SK-N-SH (cell line): ENCODE results near the gene CRYBG1. TPM values are rescaled to one million over a fixed set of nuclear protein-coding genes. Genes with fewer than 3 reads are reported as not detected.

Source experiments
- CTCF ChIA-PET: fragments of 300-600, 350-600 bp; formaldehyde crosslinking; extraction: SDS; loops from one replicate; lab custom pipeline; 2021; lab: Yijun Ruan, JAX
- POLR2A ChIA-PET: fragments of 350-600 bp; sonication (Branson Sonifier 250); formaldehyde crosslinking; extraction: SDS; loops from one replicate; lab custom pipeline; 2020; ENCODE audit warnings: antibody characterized with exemption, inconsistent platforms; lab: Yijun Ruan, JAX
- DNase-seq: peaks from one replicate; pipeline ENCODE4 v3.0.0; 2012
- H2AFZ ChIP-seq: fragments of 200-600 bp; sonication (generic); 2 replicates; pipeline ENCODE4 v1.8.1; 2016; ENCODE audit warnings: antibody characterized with exemption, mild to moderate bottlenecking, low read depth
- H3F3A ChIP-seq: fragments of 200-600 bp; sonication (generic); replicated peaks from 2 replicates; pipeline ENCODE3; 2016; ENCODE audit warnings: antibody characterized with exemption, mild to moderate bottlenecking; ENCODE audit not compliant: insufficient read depth
- H3K27ac ChIP-seq, 2 experiments: fragments of 200-500 bp in 1 of 2; fragments of 200-600 bp in 1 of 2; sonication (Bioruptor generic) in 1 of 2; sonication (generic), shearing (Covaris generic) in 1 of 2; 2 replicates each; pipeline versions ENCODE4 v1.5.1 to v1.6.1; 2014 to 2016; ENCODE audit warnings: low read depth in 2 of 2, inconsistent platforms in 1 of 2, low read length in 1 of 2, mild to moderate bottlenecking in 1 of 2, mixed read lengths in 1 of 2
- H3K27me3 ChIP-seq: fragments of 200-600 bp; sonication (generic), shearing (Covaris generic); 2 replicates; pipeline ENCODE4 v1.6.1; 2016; ENCODE audit warnings: mixed run types; ENCODE audit not compliant: insufficient read depth
- H3K36me3 ChIP-seq, 2 experiments: fragments of 200-500 bp in 1 of 2; fragments of 200-600 bp in 1 of 2; sonication (Bioruptor generic) in 1 of 2; sonication (generic) in 1 of 2; replicated peaks in 1 of 2; 2 replicates each; pipeline versions ENCODE3 to v1.5.1; 2014 to 2016; ENCODE audit warnings: low read length in 1 of 2, mild to moderate bottlenecking in 1 of 2; ENCODE audit not compliant: insufficient read depth in 2 of 2, control insufficient read depth in 1 of 2
- H3K4me1 ChIP-seq, 2 experiments: fragments of 200-500 bp in 1 of 2; fragments of 200-600 bp in 1 of 2; sonication (Bioruptor generic) in 1 of 2; sonication (generic), shearing (Covaris generic) in 1 of 2; 2 replicates each; pipeline versions ENCODE4 v1.5.1 to v1.6.1; 2014 to 2016; ENCODE audit warnings: low read depth in 1 of 2, low read length in 1 of 2, mixed run types in 1 of 2; ENCODE audit not compliant: insufficient read depth in 2 of 2, control insufficient read depth in 1 of 2
- H3K4me2 ChIP-seq: fragments of 200-600 bp; sonication (generic), shearing (Covaris generic); 2 replicates; pipeline ENCODE4 v1.6.1; 2017; ENCODE audit warnings: mixed run types
- H3K4me3 ChIP-seq, 2 experiments: fragments of 200-500 bp in 1 of 2; fragments of 200-600 bp in 1 of 2; sonication (Bioruptor generic) in 1 of 2; sonication (generic), shearing (Covaris generic) in 1 of 2; 2 replicates each; pipeline versions ENCODE4 v1.5.1 to v1.8.1; 2014 to 2016; ENCODE audit warnings: low read depth in 2 of 2, inconsistent platforms in 1 of 2, low read length in 1 of 2, mild to moderate bottlenecking in 1 of 2, mixed read lengths in 1 of 2, moderate library complexity in 1 of 2
- H3K79me2 ChIP-seq: fragments of 200-600 bp; sonication (generic); 2 replicates; pipeline ENCODE4 v1.8.1; 2017; ENCODE audit warnings: mild to moderate bottlenecking; ENCODE audit not compliant: insufficient read depth
- H3K9ac ChIP-seq: fragments of 200-600 bp; sonication (generic); 2 replicates; pipeline ENCODE4 v1.6.1; 2017; ENCODE audit warnings: mixed run types
- H3K9me2 ChIP-seq: fragments of 200-600 bp; sonication (generic); 2 replicates; pipeline ENCODE4 v1.6.1; 2017; ENCODE audit warnings: mixed run types
- H3K9me3 ChIP-seq: fragments of 200-600 bp; sonication (generic); 2 replicates; pipeline ENCODE4 v1.6.1; 2017; ENCODE audit warnings: mixed run types, mild to moderate bottlenecking, moderate library complexity
- H4K20me1 ChIP-seq: fragments of 200-600 bp; sonication (generic); 2 replicates; pipeline ENCODE4 v1.6.1; 2017; ENCODE audit warnings: mild to moderate bottlenecking, mixed run types; ENCODE audit not compliant: insufficient read depth
- CHD2 ChIP-seq: fragments of 150-350 bp; IDR thresholded peaks from 2 replicates; pipeline ENCODE4 v1.6.1; 2018; ENCODE audit warnings: low read length; ENCODE audit not compliant: partially characterized antibody
- CTCF ChIP-seq: fragments of 200-600 bp; sonication (generic); IDR thresholded peaks from 2 replicates; pipeline ENCODE4 v1.6.1; 2017; ENCODE audit warnings: antibody characterized with exemption, mild to moderate bottlenecking, moderate library complexity
- ELF1 ChIP-seq: IDR thresholded peaks from 2 replicates; pipeline ENCODE4 v1.4.0; 2012
- EP300 ChIP-seq, 2 experiments: IDR thresholded peaks; 2 replicates each; pipeline versions ENCODE4 v1.4.0 to v1.6.1; 2012; ENCODE audit warnings: borderline replicate concordance in 1 of 2, low read depth in 1 of 2, low read length in 1 of 2
- EZH2phosphoT487 ChIP-seq: fragments of 200-600 bp; sonication (generic); IDR thresholded peaks from 2 replicates; pipeline ENCODE4 v1.6.1; 2017; ENCODE audit warnings: low read depth, mixed run types, mild to moderate bottlenecking, antibody characterized with exemption, moderate library complexity, borderline replicate concordance
- FOSL2 ChIP-seq: IDR thresholded peaks from 2 replicates; pipeline ENCODE4 v1.4.0; 2012; ENCODE audit warnings: low read depth, mild to moderate bottlenecking, moderate library complexity, borderline replicate concordance
- FOXJ3 ChIP-seq: sonication (generic); formaldehyde crosslinking; IDR thresholded peaks from 2 replicates; pipeline ENCODE4 v1.5.1; 2020; ENCODE audit warnings: mild to moderate bottlenecking, missing genetic modification reagents
- MEF2A ChIP-seq: IDR thresholded peaks from 2 replicates; pipeline ENCODE4 v1.4.0; 2012; ENCODE audit warnings: low read depth, borderline replicate concordance
- MXI1 ChIP-seq: IDR thresholded peaks from 2 replicates; pipeline ENCODE4 v1.6.1; 2012; ENCODE audit warnings: mild to moderate bottlenecking, low read depth, low read length, improper control_type of control experiment
- NFIC ChIP-seq: IDR thresholded peaks from 2 replicates; pipeline ENCODE4 v1.4.0; 2012; ENCODE audit warnings: borderline replicate concordance
- PBX3 ChIP-seq: IDR thresholded peaks from 2 replicates; pipeline ENCODE4; 2012
- POLR2AphosphoS5 ChIP-seq: IDR thresholded peaks from 2 replicates; pipeline ENCODE4 v1.6.1; 2012; ENCODE audit warnings: low read depth, low read length
- RAD21 ChIP-seq: IDR thresholded peaks from 2 replicates; pipeline ENCODE4 v1.6.1; 2012; ENCODE audit warnings: mild to moderate bottlenecking, low read length
- RCOR1 ChIP-seq: fragments of 150-350 bp; IDR thresholded peaks from 2 replicates; pipeline ENCODE4 v1.6.1; 2017; ENCODE audit warnings: antibody characterized with exemption, low read length
- REST ChIP-seq: IDR thresholded peaks from 2 replicates; pipeline ENCODE4 v1.6.1; 2012; ENCODE audit warnings: mild to moderate bottlenecking, low read depth, low read length, moderate library complexity
- RFX5 ChIP-seq: IDR thresholded peaks from 2 replicates; pipeline ENCODE4 v1.6.1; 2012; ENCODE audit warnings: mild to moderate bottlenecking, improper control_type of control experiment, low read length
- RXRA ChIP-seq: IDR thresholded peaks from 2 replicates; pipeline ENCODE4 v1.4.0; 2012; ENCODE audit warnings: low read depth, mild to moderate bottlenecking, borderline replicate concordance
- SIN3A ChIP-seq: IDR thresholded peaks from 2 replicates; pipeline ENCODE4 v1.6.1; 2012; ENCODE audit warnings: low read depth, mild to moderate bottlenecking, low read length, moderate library complexity, borderline replicate concordance
- SMC3 ChIP-seq: IDR thresholded peaks from 2 replicates; pipeline ENCODE4 v1.6.1; 2012; ENCODE audit warnings: low read depth, low read length, improper control_type of control experiment
- TCF12 ChIP-seq: IDR thresholded peaks from 2 replicates; pipeline ENCODE4 v1.4.0; 2012
- TEAD4 ChIP-seq: IDR thresholded peaks from 2 replicates; pipeline ENCODE4 v1.4.0; 2012; ENCODE audit warnings: mild to moderate bottlenecking, borderline replicate concordance; ENCODE audit not compliant: insufficient read depth
- ZBTB33 ChIP-seq: IDR thresholded peaks from 2 replicates; pipeline ENCODE4 v1.4.0; 2012; ENCODE audit warnings: low read depth, borderline replicate concordance
- WGBS: methylation state at CpG from one replicate; pipeline ENCODE4 v1.1.6; 2017; ENCODE audit warnings: low lambda C conversion rate; 5-methylcytosine and 5-hydroxymethylcytosine counted together
- polyA plus RNA-seq, 3 experiments: library from polyadenylated mRNA; depleted of rRNA; stranded (reverse); fragments of >200 nt; gene quantifications; 2 replicates each; pipeline ENCODE4 v1.2.3, GENCODE V29; 2012

Gene CRYBG1
- polyA plus RNA-seq, 1 of the 3 experiments (the other 2 are of a cell fraction), result 13.8 TPM

- TF ChIP-seq REST (no peak), NFIC (no peak), RFX5 (no peak), EP300 (IDR thresholded peaks at IDR 0.05; ENCODE audit: borderline replicate concordance in 1 of 2, low read depth in 1 of 2, low read length in 1 of 2) (no peak), SMC3 (no peak), RXRA (no peak), ZBTB33 (no peak), CTCF (no peak)
These were observed 129.9 kb downstream of the CRYBG1 start (continued) for GRCh38 chr6:106490436-106490835.

- DNase-seq, result no peak
- Histone ChIP-seq H3K36me3 (no peaks in the 10 kb centered on the region), H3F3A (no peaks in the 10 kb centered on the region), H2AFZ (no peak overlapping the region), H3K4me2 (no peak overlapping the region), H3K9me2 (no peaks in the 10 kb centered on the region), H3K4me1 (0 out of 4 replicates have a peak, but pooled peaks cover 0 to 4% of the 10 kb centered on the region in 2 experiments), H3K9me3 (peaks cover 3% of the 10 kb centered on the region; the same call in 1 of the 2 replicates), H3K4me3 (no peak overlapping the region), H3K27me3 (no peaks in the 10 kb centered on the region), H4K20me1 (no peaks in the 10 kb centered on the region), H3K27ac (no peak overlapping the region), H3K79me2 (no peaks in the 10 kb centered on the region), H3K9ac (no peak overlapping the region)
- ChIA-PET POLR2A (no interaction called here), CTCF (interaction anchor here (1.0 to 1.6 kb wide), 3 partner anchors 21 to 46 kb away, joined by 3 to 5 read pairs (median 4); no protein-coding TSS in a partner anchor)
- 82% methylated on average over 3 of the region's 3 CpGs for WGBS
- TF ChIP-seq ELF1 (no peak), RFX5 (no peak), RCOR1 (no peak), PBX3 (no peak), MEF2A (no peak), CHD2 (no peak), TCF12 (no peak), FOSL2 (no peak), RXRA (no peak), SIN3A (no peak), EZH2phosphoT487 (no peak), POLR2AphosphoS5 (no peak), FOXJ3 (CRISPR knock-in tag) (no peak), TEAD4 (no peak), RAD21 (no peak), MXI1 (no peak)
These were observed 130.5 kb downstream of the CRYBG1 start for GRCh38 chr6:106490974-106491373.
